Breast epithelium (tissue), 4 donors: Measurements from ENCODE around the gene MYOG. TPM values are rescaled to one million over a fixed set of nuclear protein-coding genes. Genes with fewer than 3 reads are reported as not detected.

Experiments used
- DNase-seq, 2 donors: peaks; one replicate each; pipeline ENCODE4 v3.0.0-alpha.2; 2019; ENCODE audit warnings: low spot score in 2 of 2
- H3K27ac ChIP-seq, 2 donors: fragments of 200-600 bp; sonication (generic) in 1 of 2; one replicate each; pipeline ENCODE4 v1.5.1; 2016 to 2019; ENCODE audit warnings: mild to moderate bottlenecking in 1 of 2
- H3K27me3 ChIP-seq, 2 donors: fragments of 200-600 bp; sonication (generic) in 1 of 2; one replicate each; pipeline versions ENCODE4 v1.5.1 to v1.6.0; 2017 to 2019; ENCODE audit warnings: control low read depth in 1 of 2, mild to moderate bottlenecking in 1 of 2
- H3K36me3 ChIP-seq: fragments of 200-600 bp; one replicate; pipeline ENCODE4 v1.5.1; 2019
- H3K4me1 ChIP-seq, 2 donors: fragments of 200-600 bp; sonication (generic); one replicate each; pipeline ENCODE4 v1.5.1; 2016 to 2019; ENCODE audit warnings: control low read depth in 1 of 2
- H3K4me3 ChIP-seq, 3 donors: fragments of 200-600 bp; sonication (generic); 1 replicate in 2 of 3; 2 replicates in 1 of 3; pipeline ENCODE4 v1.5.1; 2016 to 2019; ENCODE audit warnings: mild to moderate bottlenecking in 3 of 3, moderate library complexity in 2 of 3
- H3K9me3 ChIP-seq, 2 donors: fragments of 200-600 bp; sonication (generic) in 1 of 2; one replicate each; pipeline ENCODE4 v1.5.1; 2016 to 2019; ENCODE audit warnings: control low read depth in 1 of 2
- POLR2A ChIP-seq: fragments of 450-650 bp; IDR thresholded peaks from one replicate; pipeline ENCODE4 v1.6.1; 2016; ENCODE audit warnings: antibody characterized with exemption, mild to moderate bottlenecking, moderate library complexity
- POLR2AphosphoS5 ChIP-seq, 3 donors: sonication (generic); formaldehyde crosslinking; IDR thresholded peaks; one replicate each; pipeline ENCODE4 v1.6.1; 2017; ENCODE audit warnings: antibody characterized with exemption in 3 of 3
- intact Hi-C: fragments of 100-400 bp; cut with DNase I; formaldehyde crosslinking; loops from one replicate; pipeline ENCODE4 v1.15.1; 2023; ENCODE audit warnings: low total_unique reads
- total RNA-seq, 3 donors: library from RNA; depleted of rRNA; stranded (reverse); fragments of >200 nt; gene quantifications; one replicate each; pipeline ENCODE4 v1.1.0, GENCODE V29; 2016
- TF ChIP-seq, protein P1 (sequence below), 3 donors: fragments of 450-650 bp; IDR thresholded peaks; one replicate each; pipeline ENCODE4 v1.5.1; 2016 to 2017; ENCODE audit warnings: antibody characterized with exemption in 3 of 3, mild to moderate bottlenecking in 3 of 3, moderate library complexity in 3 of 3

MYOG gene
- total RNA-seq, 3 donors from 2014 or later, result not detected

DNA sequence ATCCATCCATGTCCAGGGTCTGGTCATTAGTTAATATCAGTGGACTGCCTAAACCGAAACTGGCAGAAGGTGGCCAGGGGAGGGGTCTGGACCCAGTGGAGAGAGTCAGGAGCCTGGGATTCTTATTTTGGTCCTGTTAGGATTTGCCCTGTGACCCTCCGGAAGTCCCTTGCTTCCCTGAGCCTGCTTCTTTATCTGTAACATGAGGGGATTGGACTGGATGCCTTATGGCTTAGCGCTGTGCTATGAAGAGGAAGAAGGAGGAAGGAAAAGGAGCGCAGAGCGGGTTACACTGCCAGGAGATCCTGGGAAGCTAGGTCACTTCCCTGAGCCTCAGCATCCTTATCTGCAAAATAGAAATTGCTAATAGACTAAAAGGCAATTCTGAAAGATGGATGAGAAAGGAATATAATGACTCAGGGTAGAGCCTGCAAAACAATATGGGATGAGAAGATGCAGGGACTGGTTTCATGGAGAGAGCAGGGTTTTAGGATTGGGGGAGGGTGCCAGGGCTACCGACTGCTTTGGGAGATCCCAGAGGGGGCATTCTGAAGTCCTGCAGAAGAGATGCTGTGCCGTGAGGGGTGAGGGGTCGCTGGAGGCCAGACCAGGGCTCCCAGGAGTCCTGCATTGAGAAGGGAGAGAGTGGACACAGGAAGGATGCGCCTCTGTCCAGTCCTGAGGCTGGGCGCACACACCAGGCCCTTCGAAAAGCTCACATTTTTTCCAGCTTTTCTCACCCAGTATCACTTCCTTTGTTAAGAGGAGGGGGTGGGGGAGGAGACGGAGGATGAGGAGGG lies 41.3 kb upstream of the MYOG start:
- Histone ChIP-seq H3K4me3 (peak overlapping the region in 2 of 3 donors; percentile 55 to 63), H3K27ac (peak overlapping the region; percentile 70 to 77), H3K27me3 (no peaks in the 10 kb centered on the region), H3K36me3 (no peaks in the 10 kb centered on the region), H3K4me1 (peaks cover 4 to 13% of the 10 kb centered on the region in 2 donors), H3K9me3 (no peaks in the 10 kb centered on the region)
- DNase-seq, result no peak
- TF ChIP-seq POLR2A (no peak), POLR2AphosphoS5 (IDR thresholded peaks at IDR 0.05) (no peak)
- TF ChIP-seq, protein P1, sequence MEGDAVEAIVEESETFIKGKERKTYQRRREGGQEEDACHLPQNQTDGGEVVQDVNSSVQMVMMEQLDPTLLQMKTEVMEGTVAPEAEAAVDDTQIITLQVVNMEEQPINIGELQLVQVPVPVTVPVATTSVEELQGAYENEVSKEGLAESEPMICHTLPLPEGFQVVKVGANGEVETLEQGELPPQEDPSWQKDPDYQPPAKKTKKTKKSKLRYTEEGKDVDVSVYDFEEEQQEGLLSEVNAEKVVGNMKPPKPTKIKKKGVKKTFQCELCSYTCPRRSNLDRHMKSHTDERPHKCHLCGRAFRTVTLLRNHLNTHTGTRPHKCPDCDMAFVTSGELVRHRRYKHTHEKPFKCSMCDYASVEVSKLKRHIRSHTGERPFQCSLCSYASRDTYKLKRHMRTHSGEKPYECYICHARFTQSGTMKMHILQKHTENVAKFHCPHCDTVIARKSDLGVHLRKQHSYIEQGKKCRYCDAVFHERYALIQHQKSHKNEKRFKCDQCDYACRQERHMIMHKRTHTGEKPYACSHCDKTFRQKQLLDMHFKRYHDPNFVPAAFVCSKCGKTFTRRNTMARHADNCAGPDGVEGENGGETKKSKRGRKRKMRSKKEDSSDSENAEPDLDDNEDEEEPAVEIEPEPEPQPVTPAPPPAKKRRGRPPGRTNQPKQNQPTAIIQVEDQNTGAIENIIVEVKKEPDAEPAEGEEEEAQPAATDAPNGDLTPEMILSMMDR (IDR thresholded peaks at IDR 0.05), result no peak
- intact Hi-C loops, result loop anchor here (5.0 kb wide), 1 partner anchor 90 kb away; no protein-coding TSS in a partner anchor

DNA sequence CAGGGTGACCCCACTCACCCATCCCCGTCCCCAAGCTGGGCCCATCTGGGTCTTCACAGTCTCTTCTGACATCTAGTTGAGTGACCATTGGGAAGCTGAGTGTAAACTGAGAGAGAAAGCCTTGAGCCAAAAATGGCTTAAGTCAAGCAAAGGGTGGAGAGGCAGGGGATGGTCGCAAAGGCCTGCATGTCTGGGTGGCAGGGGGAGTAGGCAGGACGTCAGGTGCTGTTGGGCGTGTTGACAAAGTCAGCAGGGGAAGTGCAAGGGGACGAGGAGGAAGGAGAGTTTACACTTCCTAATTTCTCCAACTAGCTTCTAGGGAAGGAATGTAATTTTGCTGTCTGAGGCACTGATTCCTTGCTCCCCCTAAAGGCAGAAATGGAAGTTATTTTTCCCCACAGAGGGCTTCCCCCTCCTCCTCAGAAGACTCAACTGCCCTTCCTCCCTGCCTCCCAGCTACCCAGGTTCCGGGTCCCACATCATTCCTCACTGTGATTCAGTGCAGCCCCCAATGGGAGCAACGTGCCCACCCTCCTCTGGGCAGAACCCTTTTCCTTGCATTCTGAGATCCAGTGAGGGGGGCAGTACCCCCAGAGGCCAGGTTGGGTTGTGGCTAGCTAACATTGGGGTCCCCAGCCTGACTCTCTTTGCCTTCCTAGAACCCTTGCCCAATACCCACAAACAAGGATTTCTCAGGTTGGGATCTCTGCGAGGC lies 40.5 kb upstream of the MYOG start:
- Histone ChIP-seq H3K9me3 (no peaks in the 10 kb centered on the region), H3K27me3 (no peaks in the 10 kb centered on the region), H3K36me3 (no peaks in the 10 kb centered on the region), H3K4me3 (no peak overlapping the region), H3K27ac (no peak overlapping the region), H3K4me1 (peaks cover 4 to 13% of the 10 kb centered on the region in 2 donors)
- intact Hi-C loops, result loop anchor here (5.0 kb wide), 1 partner anchor 91 kb away; no protein-coding TSS in a partner anchor
- TF ChIP-seq, protein P1 (IDR thresholded peaks at IDR 0.05), result no peak
- TF ChIP-seq POLR2AphosphoS5 (IDR thresholded peaks at IDR 0.05) (no peak), POLR2A (no peak)
- peak in 1 of 2 donors; percentile 22 for DNase-seq

DNA sequence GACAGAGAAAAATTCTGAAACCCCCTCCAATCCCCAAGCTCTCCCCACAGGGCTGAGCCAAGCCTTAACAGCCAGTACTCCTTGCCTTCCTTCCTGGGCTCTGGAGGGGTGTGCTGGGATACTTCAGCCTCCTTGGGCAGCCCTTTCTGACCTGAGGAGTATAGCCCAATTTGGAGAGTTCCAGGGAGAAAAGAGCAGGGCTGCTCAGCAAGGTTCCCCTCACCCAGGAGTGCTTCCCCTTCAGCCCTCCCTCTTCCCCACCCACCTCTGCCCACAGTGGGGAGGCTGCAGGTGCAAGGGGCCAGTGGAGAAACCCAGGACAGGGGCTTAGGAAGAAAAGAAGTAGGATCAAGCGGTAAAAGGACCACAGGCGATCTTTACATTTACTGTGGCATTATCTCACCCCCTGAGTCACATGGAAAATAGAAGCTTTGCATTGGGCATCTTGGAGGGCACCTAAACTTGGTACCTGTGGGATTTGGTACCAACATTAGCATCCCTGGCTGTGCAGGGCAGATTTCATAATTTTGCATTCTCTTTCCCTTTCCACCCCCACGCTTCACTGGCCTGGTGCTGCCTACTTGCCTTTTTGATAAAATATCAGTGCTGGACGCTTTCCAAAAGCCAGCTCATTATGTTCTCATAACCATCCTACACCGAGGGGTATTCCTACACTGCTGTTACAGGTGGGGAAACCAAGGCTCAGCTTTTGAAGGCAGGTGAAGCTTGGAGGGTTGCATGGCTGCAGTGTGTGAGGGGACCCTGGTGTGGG lies 38.9 kb upstream of the MYOG start:
- no peaks in the 10 kb centered on the region for H3K9me3 ChIP-seq
- no peaks in the 10 kb centered on the region for H3K36me3 ChIP-seq
- intact Hi-C loops, result loop anchor here (5.0 kb wide), 1 partner anchor 93 kb away; no protein-coding TSS in a partner anchor
- H3K27me3 ChIP-seq, result peaks cover 0 to 11% of the 10 kb centered on the region in 2 donors
- H3K27ac ChIP-seq, result no peak overlapping the region
- no peak for DNase-seq
- H3K4me1 ChIP-seq, result peaks cover 4 to 11% of the 10 kb centered on the region in 2 donors
- TF ChIP-seq POLR2A, result no peak
- TF ChIP-seq POLR2AphosphoS5 (IDR thresholded peaks at IDR 0.05), result no peak
- TF ChIP-seq, protein P1 (IDR thresholded peaks at IDR 0.05), result no peak
- no peak overlapping the region for H3K4me3 ChIP-seq

DNA sequence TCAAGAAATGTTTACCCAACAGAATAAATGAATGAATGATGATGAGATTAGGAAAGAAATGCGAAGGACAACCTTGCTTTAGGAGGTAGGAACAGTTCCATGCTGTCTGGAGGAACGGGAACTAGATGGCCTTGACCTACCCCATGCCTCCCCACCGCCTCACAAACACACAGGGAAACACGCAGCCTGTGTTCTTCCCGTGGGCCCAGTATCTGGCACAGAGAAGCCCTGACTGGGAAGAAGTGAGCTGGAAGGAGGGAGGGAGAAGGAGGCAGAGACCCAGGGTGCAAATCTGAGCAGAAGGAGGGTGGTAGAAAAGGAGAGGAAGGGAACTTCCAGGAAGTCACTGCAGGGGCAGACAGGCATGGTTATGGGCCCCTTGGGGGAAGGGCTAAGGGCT lies 38.2 kb upstream of the MYOG start:
- Histone ChIP-seq H3K27me3 (peaks cover 0 to 16% of the 10 kb centered on the region in 2 donors), H3K4me3 (no peak overlapping the region), H3K27ac (no peak overlapping the region), H3K4me1 (peaks cover 4 to 6% of the 10 kb centered on the region in 2 donors), H3K36me3 (no peaks in the 10 kb centered on the region), H3K9me3 (no peaks in the 10 kb centered on the region)
- TF ChIP-seq POLR2A (no peak), POLR2AphosphoS5 (IDR thresholded peaks at IDR 0.05) (no peak)
- TF ChIP-seq, protein P1 (IDR thresholded peaks at IDR 0.05), result no peak
- peak in 1 of 2 donors; percentile 19 for DNase-seq
- intact Hi-C loops, result no loop called here
